CD4-positive, alpha-beta memory T cell (primary cell): ENCODE measurements around the gene CLIC1. TPM values are rescaled to one million over a fixed set of nuclear protein-coding genes. Genes with fewer than 3 reads are reported as not detected.

Source experiments
- CTCF ChIA-PET: fragments of 350-600 bp; sonication (Branson Sonifier 250); formaldehyde crosslinking; loops from one replicate; lab custom pipeline; 2021; ENCODE audit warnings: inconsistent platforms; ENCODE audit not compliant: partially characterized antibody; lab: Charles Lee
- POLR2A ChIA-PET: fragments of 350-600 bp; sonication (Branson Sonifier 250); formaldehyde crosslinking; loops from one replicate; lab custom pipeline; 2021; ENCODE audit not compliant: partially characterized antibody; lab: Charles Lee
- DNase-seq, 5 donors: peaks; one replicate each; pipeline versions ENCODE4 v3.0.0 to v3.0.0-alpha.2; 2020 to 2022; ENCODE audit warnings: mixed read lengths in 1 of 5
- H3K27ac ChIP-seq: one replicate; pipeline ENCODE4 v1.7.0; 2013; ENCODE audit warnings: low read depth, low read length
- H3K27me3 ChIP-seq: 2 replicates; pipeline ENCODE4 v1.7.0; 2013; ENCODE audit warnings: mild to moderate bottlenecking, low read length, moderate library complexity; ENCODE audit not compliant: insufficient read depth
- H3K36me3 ChIP-seq: 2 replicates; pipeline ENCODE4 v1.7.0; 2013; ENCODE audit warnings: mild to moderate bottlenecking, low read length, moderate library complexity; ENCODE audit not compliant: insufficient read depth
- H3K4me1 ChIP-seq: 2 replicates; pipeline ENCODE4 v1.7.0; 2013; ENCODE audit warnings: mild to moderate bottlenecking, low read length, moderate library complexity; ENCODE audit not compliant: insufficient read depth
- H3K4me3 ChIP-seq, 2 donors: one replicate each; pipeline ENCODE4 v1.7.0; 2013; ENCODE audit warnings: low read length in 2 of 2, mild to moderate bottlenecking in 1 of 2
- H3K9me3 ChIP-seq, 2 donors: one replicate each; pipeline ENCODE4 v1.7.0; 2013; ENCODE audit warnings: low read length in 2 of 2, control low read depth in 1 of 2; ENCODE audit not compliant: control insufficient read depth in 1 of 2
- H3K27ac Mint-ChIP-seq, 7 donors: one replicate each; pipeline ENCODE4 v1.8.0; 2020 to 2021; ENCODE audit warnings: mixed read lengths in 7 of 7, mild to moderate bottlenecking in 6 of 7, inconsistent platforms in 3 of 7, moderate library complexity in 3 of 7
- H3K27me3 Mint-ChIP-seq, 2 donors: one replicate each; pipeline ENCODE4 v1.8.0; 2020 to 2021; ENCODE audit warnings: mixed read lengths in 2 of 2
- H3K36me3 Mint-ChIP-seq, 2 donors: one replicate each; pipeline ENCODE4 v1.8.0; 2020 to 2021; ENCODE audit warnings: mixed read lengths in 2 of 2, inconsistent platforms in 1 of 2, mild to moderate bottlenecking in 1 of 2
- H3K4me1 Mint-ChIP-seq, 4 donors: one replicate each; pipeline ENCODE4 v1.8.0; 2020 to 2021; ENCODE audit warnings: mixed read lengths in 4 of 4, mild to moderate bottlenecking in 1 of 4
- H3K4me3 Mint-ChIP-seq, 8 donors: one replicate each; pipeline ENCODE4 v1.8.0; 2020 to 2021; ENCODE audit warnings: mixed read lengths in 8 of 8, mild to moderate bottlenecking in 7 of 8, moderate library complexity in 6 of 8, inconsistent platforms in 3 of 8
- H3K9me3 Mint-ChIP-seq, 8 donors: one replicate each; pipeline ENCODE4 v1.8.0; 2020 to 2021; ENCODE audit warnings: mixed read lengths in 8 of 8, mild to moderate bottlenecking in 5 of 8, inconsistent platforms in 3 of 8, moderate library complexity in 1 of 8
- intact Hi-C: fragments of 100-400 bp; cut with micrococcal nuclease; formaldehyde crosslinking; loops from one replicate; pipeline ENCODE4 v1.15.1; 2023
- polyA plus RNA-seq, 2 donors: library from polyadenylated mRNA; unstranded; fragments of 300-500 nt; fragmentation: Illumina TruSeq; gene quantifications; one replicate each; pipeline ENCODE4 v1.2.3, GENCODE V29; 2021
- total RNA-seq, 2 experiments: library from RNA; stranded (reverse); gene quantifications; one replicate each; pipeline ENCODE4 v1.2.3, GENCODE V29; 2021

CLIC1 gene
- total and polyA plus RNA-seq, 4 experiments from 2014 or later = 91.0 to 601 (median 280) TPM

- Mint-ChIP-seq H3K27ac (peak overlapping the region in 5 of 7 donors; percentile 7 to 63 (median 27)), H3K27me3 (no peaks in the 10 kb centered on the region), H3K4me3 (no peak overlapping the region), H3K9me3 (no peaks in the 10 kb centered on the region), H3K4me1 (peaks cover 2 to 4% (median 2%) of the 10 kb centered on the region in 4 donors), H3K36me3 (peaks cover 25 to 70% of the 10 kb centered on the region in 2 donors)
- Histone ChIP-seq H3K36me3 (peaks cover 65% of the 10 kb centered on the region), H3K27me3 (no peaks in the 10 kb centered on the region), H3K27ac (no peak overlapping the region), H3K4me3 (no peak overlapping the region), H3K4me1 (peaks cover 2% of the 10 kb centered on the region), H3K9me3 (no peaks in the 10 kb centered on the region)
- intact Hi-C loops = no loop called here
- DNase-seq = no peak
- CTCF ChIA-PET = interaction anchor here (1.1 kb wide), 1 partner anchor 78 kb away, joined by 3 read pairs; no protein-coding TSS in a partner anchor
- POLR2A ChIA-PET = interaction anchor here (1.0 to 3.0 kb wide), 4 partner anchors 10 to 182 kb away, joined by 3 to 15 read pairs (median 4); partner anchors contain the start of gene ABHD16A
Measured at GRCh38 chr6:31692353-31692752, 44.0 kb downstream of the CLIC1 start.

GRCh38 chr6:31691564-31692108 is 44.7 kb downstream of the CLIC1 start:
- no peaks in the 10 kb centered on the region for H3K27me3 ChIP-seq
- peak overlapping the region in 1 of 7 donors; percentile 21 for H3K27ac Mint-ChIP-seq
- H3K4me3 Mint-ChIP-seq = no peak overlapping the region
- no peak overlapping the region for H3K27ac ChIP-seq
- POLR2A ChIA-PET = interaction anchor here (1.0 to 1.4 kb wide), 3 partner anchors 11 to 132 kb away, joined by 3 read pairs; no protein-coding TSS in a partner anchor
- no peaks in the 10 kb centered on the region for H3K4me1 ChIP-seq
- no peak for DNase-seq
- H3K27me3 Mint-ChIP-seq = no peaks in the 10 kb centered on the region
- no peaks in the 10 kb centered on the region for H3K9me3 Mint-ChIP-seq
- H3K36me3 ChIP-seq = peaks cover 63% of the 10 kb centered on the region
- peaks cover 0 to 3% (median under 1%) of the 10 kb centered on the region in 4 donors for H3K4me1 Mint-ChIP-seq
- CTCF ChIA-PET = interaction anchor here (1.1 to 1.3 kb wide), 4 partner anchors 31 to 144 kb away, joined by 3 to 4 read pairs (median 3); partner anchors contain the start of gene MPIG6B
- H3K9me3 ChIP-seq = no peaks in the 10 kb centered on the region
- H3K4me3 ChIP-seq = no peak overlapping the region
- peaks cover 22 to 69% of the 10 kb centered on the region in 2 donors for H3K36me3 Mint-ChIP-seq
- intact Hi-C loops = no loop called here

GRCh38 chr6:31691078-31691463 is 45.3 kb downstream of the CLIC1 start:
- Histone ChIP-seq H3K36me3 (peaks cover 62% of the 10 kb centered on the region), H3K9me3 (no peaks in the 10 kb centered on the region), H3K4me1 (no peaks in the 10 kb centered on the region), H3K27me3 (no peaks in the 10 kb centered on the region), H3K4me3 (no peak overlapping the region), H3K27ac (no peak overlapping the region)
- Mint-ChIP-seq H3K4me1 (peaks cover 0 to 3% (median under 1%) of the 10 kb centered on the region in 4 donors), H3K36me3 (peaks cover 24 to 70% of the 10 kb centered on the region in 2 donors), H3K27me3 (no peaks in the 10 kb centered on the region), H3K27ac (peak overlapping the region in 3 of 7 donors; percentile 61 to 83 (median 77)), H3K9me3 (no peaks in the 10 kb centered on the region), H3K4me3 (no peak overlapping the region)
- POLR2A ChIA-PET = interaction anchor here (1.0 to 1.6 kb wide), 3 partner anchors 11 to 173 kb away, joined by 3 to 4 read pairs (median 3); no protein-coding TSS in a partner anchor
- intact Hi-C loops = no loop called here
- DNase-seq = no peak
- CTCF ChIA-PET = interaction anchor here (1.0 to 1.3 kb wide), 5 partner anchors 32 to 185 kb away, joined by 3 to 4 read pairs (median 3); partner anchors contain the start of gene MPIG6B

GRCh38 chr6:31690231-31691077 is 45.9 kb downstream of the CLIC1 start:
- Histone ChIP-seq H3K4me1 (no peaks in the 10 kb centered on the region), H3K9me3 (no peaks in the 10 kb centered on the region), H3K36me3 (peaks cover 66% of the 10 kb centered on the region), H3K27me3 (no peaks in the 10 kb centered on the region), H3K27ac (no peak overlapping the region), H3K4me3 (no peak overlapping the region)
- Mint-ChIP-seq H3K4me1 (peaks cover 0 to 3% (median under 1%) of the 10 kb centered on the region in 4 donors), H3K27me3 (no peaks in the 10 kb centered on the region), H3K4me3 (no peak overlapping the region), H3K36me3 (peaks cover 25 to 71% of the 10 kb centered on the region in 2 donors), H3K27ac (peak overlapping the region in 6 of 7 donors; percentile 9 to 83 (median 62)), H3K9me3 (no peaks in the 10 kb centered on the region)
- intact Hi-C loops = no loop called here
- POLR2A ChIA-PET = interaction anchor here (1.0 to 1.6 kb wide), 2 partner anchors 12 to 174 kb away, joined by 3 to 4 read pairs; no protein-coding TSS in a partner anchor
- no peak for DNase-seq
- CTCF ChIA-PET = interaction anchor here (1.0 to 1.9 kb wide), 8 partner anchors 9 to 185 kb away, joined by 3 to 5 read pairs (median 3); partner anchors contain the start of genes LY6G5C and MPIG6B

GRCh38 chr6:31689249-31690110 is 46.9 kb downstream of the CLIC1 start:
- Histone ChIP-seq H3K4me1 (no peaks in the 10 kb centered on the region), H3K27me3 (no peaks in the 10 kb centered on the region), H3K27ac (no peak overlapping the region), H3K4me3 (no peak overlapping the region), H3K9me3 (no peaks in the 10 kb centered on the region), H3K36me3 (peaks cover 58% of the 10 kb centered on the region)
- Mint-ChIP-seq H3K4me1 (peaks cover 0 to 3% (median under 1%) of the 10 kb centered on the region in 4 donors), H3K27ac (peak overlapping the region in 3 of 7 donors; percentile 7 to 64 (median 24)), H3K9me3 (no peaks in the 10 kb centered on the region), H3K4me3 (no peak overlapping the region), H3K27me3 (no peaks in the 10 kb centered on the region), H3K36me3 (peaks cover 20 to 61% of the 10 kb centered on the region in 2 donors)
- no peak for DNase-seq
- POLR2A ChIA-PET = interaction anchor here (1.6 kb wide), 1 partner anchor 175 kb away, joined by 4 read pairs; no protein-coding TSS in a partner anchor
- CTCF ChIA-PET = interaction anchor here (1.2 to 1.9 kb wide), 3 partner anchors 8 to 36 kb away, joined by 3 to 5 read pairs (median 3); partner anchors contain the start of gene LY6G5C
- intact Hi-C loops = no loop called here

- H3K9me3 Mint-ChIP-seq = no peaks in the 10 kb centered on the region
- peaks cover 20 to 55% of the 10 kb centered on the region in 2 donors for H3K36me3 Mint-ChIP-seq
- POLR2A ChIA-PET = interaction anchor here (0.6 to 2.5 kb wide), 2 partner anchors 15 to 143 kb away, joined by 4 to 7 read pairs; partner anchors contain the start of gene ABHD16A
- H3K27me3 Mint-ChIP-seq = no peaks in the 10 kb centered on the region
- Histone ChIP-seq H3K27me3 (no peaks in the 10 kb centered on the region), H3K9me3 (no peaks in the 10 kb centered on the region), H3K4me1 (no peaks in the 10 kb centered on the region), H3K4me3 (no peak overlapping the region), H3K27ac (no peak overlapping the region), H3K36me3 (peaks cover 47% of the 10 kb centered on the region)
- CTCF ChIA-PET = interaction anchor here (0.8 kb wide), 1 partner anchor 142 kb away, joined by 4 read pairs; no protein-coding TSS in a partner anchor
- H3K4me1 Mint-ChIP-seq = peaks cover 0 to 3% (median under 1%) of the 10 kb centered on the region in 4 donors
- intact Hi-C loops = no loop called here
- no peak overlapping the region for H3K4me3 Mint-ChIP-seq
- DNase-seq = no peak
- H3K27ac Mint-ChIP-seq = peak overlapping the region in 3 of 7 donors; percentile 7 to 68 (median 48)
Measured at GRCh38 chr6:31687860-31688693, 48.3 kb downstream of the CLIC1 start.
